GM10248 (cell line): ENCODE data around the gene TICAM2.

Source experiments
- CTCF ChIA-PET: fragments of 300-600 bp; sonication (Branson Sonifier 250); formaldehyde crosslinking; extraction: SDS; loops from one replicate; lab custom pipeline; 2021; ENCODE audit warnings: antibody characterized with exemption; lab: Yijun Ruan, JAX
- POLR2A ChIA-PET: fragments of 350-650 bp; sonication (Branson Sonifier 250); formaldehyde crosslinking; extraction: SDS; loops from one replicate; lab custom pipeline; 2020; ENCODE audit warnings: antibody characterized with exemption; lab: Yijun Ruan, JAX
- DNase-seq: peaks from one replicate; pipeline ENCODE4 v3.0.0; 2012; ENCODE audit errors: extremely low spot score
- CTCF ChIP-seq: IDR thresholded peaks from 2 replicates; pipeline ENCODE4 v1.5.1; 2012; ENCODE audit warnings: mild to moderate bottlenecking, low read depth; ENCODE audit errors: extremely low read depth, missing control alignments, control extremely low read depth

TICAM2 gene

GRCh38 chr5:115599924-115600323 lies 2.4 kb downstream of the TICAM2 start:
- no peak for TF ChIP-seq CTCF
- DNase-seq: no peak
- ChIA-PET CTCF (interaction anchor here (0.8 to 1.9 kb wide), 9 partner anchors 8 to 25 kb away, joined by 3 to 6 read pairs (median 3); no protein-coding TSS in a partner anchor), POLR2A (no interaction called here)

GRCh38 chr5:115599502-115599901 lies 2.8 kb downstream of the TICAM2 start:
- ChIA-PET CTCF (interaction anchor here (0.8 to 1.9 kb wide), 9 partner anchors 8 to 25 kb away, joined by 3 to 6 read pairs (median 3); no protein-coding TSS in a partner anchor), POLR2A (no interaction called here)
- peak; percentile 32 for DNase-seq
- no peak for TF ChIP-seq CTCF

- no peak for TF ChIP-seq CTCF
- POLR2A ChIA-PET: no interaction called here
- DNase-seq: no peak
- CTCF ChIA-PET: interaction anchor here (1.4 kb wide), 1 partner anchor 285 kb away, joined by 3 read pairs; no protein-coding TSS in a partner anchor
Observed at GRCh38 chr5:115594128-115595047, 7.9 kb downstream of the TICAM2 start.

GRCh38 chr5:115589043-115589442 lies 13.2 kb downstream of the TICAM2 start:
- DNase-seq: no peak
- CTCF ChIA-PET: interaction anchor here (1.0 to 3.3 kb wide), 6 partner anchors 11 to 280 kb away, joined by 3 to 39 read pairs (median 5); no protein-coding TSS in a partner anchor
- POLR2A ChIA-PET: no interaction called here
- no peak for TF ChIP-seq CTCF

- POLR2A ChIA-PET: no interaction called here
- no peak for DNase-seq
Observed at GRCh38 chr5:115588640-115589039, 13.6 kb downstream of the TICAM2 start.

More at GRCh38 chr5:115588640-115589039, 13.6 kb downstream of the TICAM2 start:
- CTCF ChIA-PET: interaction anchor here (1.0 to 3.3 kb wide), 9 partner anchors 8 to 491 kb away, joined by 3 to 39 read pairs (median 3); partner anchors contain the start of gene FEM1C
- no peak for TF ChIP-seq CTCF
